ENCODE data around the gene C1QTNF9. TPM values are rescaled to one million over a fixed set of nuclear protein-coding genes. Genes with fewer than 3 reads are reported as not detected.

The C1QTNF9 gene
- total and polyA plus RNA-seq, 2 of the 8 experiments (the other 6 are each of a cell fraction or from before 2014, with no cell fraction given): not detected

DNA sequence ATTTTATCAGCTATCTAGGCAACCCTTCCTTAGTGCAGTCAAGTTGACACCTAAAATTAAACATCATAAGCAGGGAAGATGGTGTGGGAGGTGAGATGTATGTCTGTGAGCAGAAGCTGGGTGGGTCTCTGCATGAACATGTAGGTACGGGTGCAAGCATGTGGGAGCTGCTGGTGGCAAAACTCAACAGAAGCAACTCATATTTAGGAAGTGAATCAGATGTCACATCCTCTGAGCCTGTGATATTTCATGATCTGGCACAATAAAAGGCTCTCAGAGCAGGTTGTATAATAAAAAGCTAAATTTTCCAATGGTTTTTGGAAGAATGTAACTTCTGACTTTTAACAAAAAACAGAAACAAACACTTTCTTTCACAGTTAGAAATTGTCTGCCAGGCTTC lies 44.4 kb downstream of the C1QTNF9 start (continued):
- TF ChIP-seq SP4 (IDR thresholded peaks at IDR 0.05; ENCODE audit: low read length): no peak
- TF ChIP-seq, protein P1, sequence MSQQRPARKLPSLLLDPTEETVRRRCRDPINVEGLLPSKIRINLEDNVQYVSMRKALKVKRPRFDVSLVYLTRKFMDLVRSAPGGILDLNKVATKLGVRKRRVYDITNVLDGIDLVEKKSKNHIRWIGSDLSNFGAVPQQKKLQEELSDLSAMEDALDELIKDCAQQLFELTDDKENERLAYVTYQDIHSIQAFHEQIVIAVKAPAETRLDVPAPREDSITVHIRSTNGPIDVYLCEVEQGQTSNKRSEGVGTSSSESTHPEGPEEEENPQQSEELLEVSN (IDR thresholded peaks at IDR 0.05): no peak
- no peak for TF ChIP-seq SP1 (IDR thresholded peaks at IDR 0.05; ENCODE audit: low read depth, low read length)
- TF ChIP-seq MAFK (IDR thresholded peaks at IDR 0.05; ENCODE audit: low read depth, low read length): no peak
